ENCODE data around the gene CDK5.
"Not testable (repeated sequence)": the region's sequence is repeated elsewhere in the genome, so short reads cannot be mapped to it uniquely, and the experiment has no call there.

CDK5 gene

GRCh38 chr7:151048911-151049463 is 8.7 kb downstream of the CDK5 start:
- no peak overlapping the region for H3K4me3 ChIP-seq (ENCODE audit: control insufficient read depth, low read depth, low read length)
- TF ChIP-seq, protein P1, sequence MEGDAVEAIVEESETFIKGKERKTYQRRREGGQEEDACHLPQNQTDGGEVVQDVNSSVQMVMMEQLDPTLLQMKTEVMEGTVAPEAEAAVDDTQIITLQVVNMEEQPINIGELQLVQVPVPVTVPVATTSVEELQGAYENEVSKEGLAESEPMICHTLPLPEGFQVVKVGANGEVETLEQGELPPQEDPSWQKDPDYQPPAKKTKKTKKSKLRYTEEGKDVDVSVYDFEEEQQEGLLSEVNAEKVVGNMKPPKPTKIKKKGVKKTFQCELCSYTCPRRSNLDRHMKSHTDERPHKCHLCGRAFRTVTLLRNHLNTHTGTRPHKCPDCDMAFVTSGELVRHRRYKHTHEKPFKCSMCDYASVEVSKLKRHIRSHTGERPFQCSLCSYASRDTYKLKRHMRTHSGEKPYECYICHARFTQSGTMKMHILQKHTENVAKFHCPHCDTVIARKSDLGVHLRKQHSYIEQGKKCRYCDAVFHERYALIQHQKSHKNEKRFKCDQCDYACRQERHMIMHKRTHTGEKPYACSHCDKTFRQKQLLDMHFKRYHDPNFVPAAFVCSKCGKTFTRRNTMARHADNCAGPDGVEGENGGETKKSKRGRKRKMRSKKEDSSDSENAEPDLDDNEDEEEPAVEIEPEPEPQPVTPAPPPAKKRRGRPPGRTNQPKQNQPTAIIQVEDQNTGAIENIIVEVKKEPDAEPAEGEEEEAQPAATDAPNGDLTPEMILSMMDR (conservative IDR thresholded peaks at IDR 0.05; ENCODE audit: control insufficient read depth, insufficient read depth, low read depth, low read length): no peak
- no peak for DNase-seq (ENCODE audit: low read depth)

DNA sequence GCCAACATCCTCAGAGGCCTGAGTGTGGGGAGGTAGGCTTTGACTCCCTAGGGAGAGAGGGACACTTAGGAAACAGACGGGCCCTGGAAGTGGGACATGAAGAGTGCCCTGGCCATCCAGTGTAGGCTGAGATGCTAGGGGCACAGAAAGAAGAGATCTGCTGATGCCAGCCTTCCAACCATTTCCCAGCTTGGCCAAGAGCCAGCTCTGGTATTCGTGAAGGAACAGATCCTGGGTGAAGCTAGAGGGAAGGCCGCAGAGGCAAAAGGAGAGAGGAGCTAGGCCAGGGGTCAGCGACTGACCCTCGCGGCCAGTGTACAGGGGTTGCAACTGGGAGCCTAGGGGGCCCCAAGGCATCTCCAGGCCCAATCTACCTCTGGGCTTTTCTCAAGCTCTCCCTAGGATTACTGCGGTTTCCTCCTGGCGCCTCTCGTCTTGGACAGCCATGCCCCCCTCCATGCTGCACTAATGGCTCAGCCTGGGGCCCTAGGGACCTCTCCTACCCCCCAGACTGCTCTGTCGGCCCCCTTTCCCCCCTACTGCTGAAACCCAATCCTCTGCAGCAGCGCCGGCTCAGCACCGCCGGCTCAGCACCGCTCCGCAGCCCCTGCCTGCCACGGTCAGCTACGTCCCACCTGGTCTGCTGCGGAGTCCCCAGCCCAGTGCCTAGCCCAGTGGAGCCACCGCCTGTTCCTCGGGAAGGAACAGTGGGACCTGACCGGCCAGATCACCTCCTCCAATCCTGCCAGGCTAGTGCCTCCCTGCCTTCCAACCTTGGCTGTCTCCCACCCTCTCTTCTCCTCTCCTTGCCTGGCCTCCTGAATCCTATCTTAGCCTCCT is 9.5 kb downstream of the CDK5 start, which contains the start of gene ASIC3:
TSS of gene ASIC3 (plus strand) at position 556 of the 840 bp plus-strand sequence. CDS start 355 bp downstream, outside the sequence.
- no peak within 1 kb of the TSS for H3K4me3 ChIP-seq (ENCODE audit: control insufficient read depth, low read depth, low read length)
- DNase-seq (ENCODE audit: low read depth): no peak
- TF ChIP-seq, protein P1 (conservative IDR thresholded peaks at IDR 0.05; ENCODE audit: control insufficient read depth, insufficient read depth, low read depth, low read length): no peak

DNA sequence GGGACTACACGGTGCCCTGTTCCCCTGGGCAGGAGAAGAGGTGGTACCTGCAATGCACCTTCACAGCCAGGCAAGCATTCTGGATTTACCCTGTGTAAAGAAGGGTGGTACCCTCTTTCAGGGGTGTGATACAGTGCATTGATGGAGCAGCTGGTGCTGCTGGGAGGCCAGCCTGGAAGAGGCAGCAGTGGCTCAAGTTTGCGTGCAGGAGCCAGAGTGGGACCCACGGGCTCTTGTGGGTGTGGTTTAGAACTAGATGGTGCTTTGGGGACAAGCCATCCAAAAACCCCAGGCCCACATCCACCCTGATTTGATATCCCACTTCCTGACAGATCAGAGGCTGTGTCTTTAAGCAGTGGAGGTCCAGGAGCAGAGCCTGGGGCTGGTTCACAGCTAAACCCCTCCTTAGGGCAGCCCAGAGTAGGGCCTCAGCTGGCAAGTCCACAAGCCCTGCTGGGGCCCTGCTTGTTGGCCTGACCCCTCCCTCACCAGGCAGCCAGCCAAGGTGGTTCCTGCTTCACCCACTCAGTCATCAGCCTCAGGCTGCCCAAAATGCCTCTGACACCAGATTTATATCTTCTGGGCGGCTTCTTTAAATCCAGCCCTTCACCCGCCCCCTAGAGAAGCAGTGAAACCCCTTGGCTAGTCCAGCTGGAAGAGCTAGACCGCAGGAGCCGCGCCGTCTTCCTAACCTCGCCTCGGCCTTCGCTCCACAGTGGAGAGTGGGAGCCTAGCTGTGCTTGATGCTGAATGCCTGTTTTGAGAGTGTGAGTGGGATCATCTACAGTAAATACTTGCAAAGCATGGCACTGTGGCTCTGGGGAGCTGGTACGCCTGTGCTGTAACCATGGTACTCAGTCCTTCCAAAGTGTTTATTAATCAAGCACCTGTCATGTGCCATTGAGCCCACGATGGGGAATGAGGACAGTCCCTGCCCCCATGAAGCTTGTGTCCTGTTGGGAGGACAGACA is 10.8 kb downstream of the CDK5 start:
- H3K4me3 ChIP-seq (ENCODE audit: control insufficient read depth, low read depth, low read length): no peak overlapping the region
- DNase-seq (ENCODE audit: low read depth): peak; percentile 74
- TF ChIP-seq, protein P1 (conservative IDR thresholded peaks at IDR 0.05; ENCODE audit: control insufficient read depth, insufficient read depth, low read depth, low read length): no peak

GRCh38 chr7:151045967-151046366 is 11.7 kb downstream of the CDK5 start:
- TF ChIP-seq, protein P1 (conservative IDR thresholded peaks at IDR 0.05; ENCODE audit: control insufficient read depth, insufficient read depth, low read depth, low read length): no peak

DNA sequence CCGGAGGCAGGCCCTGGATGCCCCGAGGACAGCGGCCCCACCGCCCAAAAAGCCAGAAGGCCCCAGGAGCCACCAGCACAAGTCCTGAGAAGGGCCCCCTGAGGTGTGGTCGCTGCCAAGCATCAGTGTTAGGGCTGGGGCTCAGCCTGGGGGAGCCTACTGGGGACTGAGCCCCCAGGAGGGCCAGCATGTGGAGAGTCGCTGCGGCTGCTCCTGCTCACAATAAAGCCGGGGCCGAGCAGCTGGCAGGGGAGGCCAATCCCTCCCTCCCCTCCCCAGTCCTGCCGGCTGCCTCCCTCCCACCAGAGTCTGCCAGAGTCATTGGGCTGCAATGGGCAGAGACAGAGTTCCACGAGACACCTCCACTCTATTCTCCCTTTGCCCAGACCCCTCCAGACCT is 12.4 kb downstream of the CDK5 start:
- no peak overlapping the region for H3K4me3 ChIP-seq (ENCODE audit: control insufficient read depth, low read depth, low read length)
- no peak for DNase-seq (ENCODE audit: low read depth)
- TF ChIP-seq, protein P1 (conservative IDR thresholded peaks at IDR 0.05; ENCODE audit: control insufficient read depth, insufficient read depth, low read depth, low read length): no peak

More at GRCh38 chr7:151045967-151046366, 11.7 kb downstream of the CDK5 start:
- DNase-seq (ENCODE audit: low read depth): no peak
- H3K4me3 ChIP-seq (ENCODE audit: control insufficient read depth, low read depth, low read length): no peak overlapping the region

GRCh38 chr7:151043959-151044358 is 13.7 kb downstream of the CDK5 start:
- TF ChIP-seq, protein P1 (conservative IDR thresholded peaks at IDR 0.05; ENCODE audit: control insufficient read depth, insufficient read depth, low read depth, low read length): no peak
- H3K4me3 ChIP-seq (ENCODE audit: control insufficient read depth, low read depth, low read length): no peak overlapping the region
- no peak for DNase-seq (ENCODE audit: low read depth)

DNA sequence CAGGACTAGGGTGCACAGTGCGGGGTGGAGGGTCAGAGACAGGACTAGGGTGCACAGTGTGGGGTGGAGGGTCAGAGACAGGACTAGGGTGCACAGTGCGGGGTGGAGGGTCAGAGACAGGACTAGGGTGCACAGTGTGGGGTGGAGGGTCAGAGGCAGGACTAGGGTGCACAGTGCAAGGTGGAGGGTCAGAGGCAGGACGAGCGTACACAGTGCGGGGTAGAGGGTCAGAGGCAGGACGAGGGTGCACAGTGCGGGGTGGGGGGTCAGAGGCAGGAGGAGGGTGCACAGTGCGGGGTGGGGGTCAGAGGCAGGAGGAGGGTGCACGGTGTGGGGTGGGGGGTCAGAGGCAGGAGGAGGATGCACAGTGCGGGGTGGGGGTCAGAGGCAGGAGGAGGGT is 14.2 kb downstream of the CDK5 start:
- not testable (repeated sequence) for DNase-seq (ENCODE audit: low read depth); H3K4me3 ChIP-seq (ENCODE audit: control insufficient read depth, low read depth, low read length)
